Upper lobe of left lung (tissue), 6 donors: ENCODE data around the gene POLR2I. TPM values are rescaled to one million over a fixed set of nuclear protein-coding genes. Genes with fewer than 3 reads are reported as not detected.

ENCODE experiments used
- ATAC-seq, 2 donors: fragments of 200-7000 bp; cut with Tn5 transposase; one replicate each; pipeline ENCODE4 v1.9.1; 2022; ENCODE audit warnings: mild to moderate bottlenecking in 2 of 2, moderate library complexity in 2 of 2; ENCODE audit not compliant: low FRiP score in 2 of 2
- DNase-seq, 2 donors: peaks; one replicate each; pipeline ENCODE4 v3.0.0-alpha.2; 2019 to 2020
- H3K27ac ChIP-seq, 4 donors: fragments of 200-600 bp; sonication (generic); one replicate each; pipeline ENCODE4 v1.5.1; 2016 to 2019
- H3K27me3 ChIP-seq, 4 donors: fragments of 200-600 bp; sonication (generic); one replicate each; pipeline ENCODE4 v1.5.1; 2017 to 2019
- H3K36me3 ChIP-seq, 4 donors: fragments of 200-600 bp; sonication (generic); one replicate each; pipeline ENCODE4 v1.5.1; 2016 to 2019
- H3K4me1 ChIP-seq, 4 donors: fragments of 200-600 bp; sonication (generic); one replicate each; pipeline ENCODE4 v1.5.1; 2018 to 2019
- H3K4me3 ChIP-seq, 4 donors: fragments of 200-600 bp; sonication (generic); one replicate each; pipeline ENCODE4 v1.5.1; 2017 to 2019; ENCODE audit warnings: mild to moderate bottlenecking in 2 of 4, moderate library complexity in 1 of 4
- H3K9me3 ChIP-seq, 4 donors: fragments of 200-600 bp; sonication (generic); one replicate each; pipeline ENCODE4 v1.5.1; 2018 to 2019
- EP300 ChIP-seq, 4 donors: sonication (generic); formaldehyde crosslinking; IDR thresholded peaks; one replicate each; pipeline ENCODE4 v1.5.1; 2017; ENCODE audit warnings: antibody characterized with exemption in 4 of 4, control low read depth in 2 of 4
- POLR2A ChIP-seq, 4 donors: fragments of 450-650 bp; IDR thresholded peaks; one replicate each; pipeline ENCODE4 v1.5.1; 2016 to 2017; ENCODE audit warnings: antibody characterized with exemption in 4 of 4, mild to moderate bottlenecking in 2 of 4
- POLR2AphosphoS5 ChIP-seq, 2 donors: sonication (generic); formaldehyde crosslinking; IDR thresholded peaks; one replicate each; pipeline ENCODE4 v1.5.1; 2017; ENCODE audit warnings: antibody characterized with exemption in 2 of 2
- WGBS, 2 donors: methylation state at CpG; one replicate each; pipeline ENCODE4 v1.1.5; 2017 to 2018; 5-methylcytosine and 5-hydroxymethylcytosine counted together
- total RNA-seq, 6 donors: library from RNA; depleted of rRNA in 4 of 6; stranded (reverse); fragments of >200 nt in 4 of 6; gene quantifications; one replicate each; pipeline versions ENCODE4 v1.1.0 to v1.2.1, GENCODE V29; 2016 to 2021
- TF ChIP-seq, protein P1 (sequence below), 6 experiments: fragments of 450-650 bp in 4 of 6; fragments of 200-600 bp in 2 of 6; sonication (generic) in 2 of 6; IDR thresholded peaks; one replicate each; pipeline ENCODE4 v1.5.1; 2016 to 2019; ENCODE audit warnings: antibody characterized with exemption in 6 of 6
- donor health status: DM: no; HTN: no; CAD: no; lungs with moderate emphysema.
- donor health status: DM: no; HTN: yes; CAD: no; lungs with severe emphysema.

Gene POLR2I
- total RNA-seq, 6 donors from 2014 or later: 36.2 to 81.7 (median 53.7) TPM

DNA sequence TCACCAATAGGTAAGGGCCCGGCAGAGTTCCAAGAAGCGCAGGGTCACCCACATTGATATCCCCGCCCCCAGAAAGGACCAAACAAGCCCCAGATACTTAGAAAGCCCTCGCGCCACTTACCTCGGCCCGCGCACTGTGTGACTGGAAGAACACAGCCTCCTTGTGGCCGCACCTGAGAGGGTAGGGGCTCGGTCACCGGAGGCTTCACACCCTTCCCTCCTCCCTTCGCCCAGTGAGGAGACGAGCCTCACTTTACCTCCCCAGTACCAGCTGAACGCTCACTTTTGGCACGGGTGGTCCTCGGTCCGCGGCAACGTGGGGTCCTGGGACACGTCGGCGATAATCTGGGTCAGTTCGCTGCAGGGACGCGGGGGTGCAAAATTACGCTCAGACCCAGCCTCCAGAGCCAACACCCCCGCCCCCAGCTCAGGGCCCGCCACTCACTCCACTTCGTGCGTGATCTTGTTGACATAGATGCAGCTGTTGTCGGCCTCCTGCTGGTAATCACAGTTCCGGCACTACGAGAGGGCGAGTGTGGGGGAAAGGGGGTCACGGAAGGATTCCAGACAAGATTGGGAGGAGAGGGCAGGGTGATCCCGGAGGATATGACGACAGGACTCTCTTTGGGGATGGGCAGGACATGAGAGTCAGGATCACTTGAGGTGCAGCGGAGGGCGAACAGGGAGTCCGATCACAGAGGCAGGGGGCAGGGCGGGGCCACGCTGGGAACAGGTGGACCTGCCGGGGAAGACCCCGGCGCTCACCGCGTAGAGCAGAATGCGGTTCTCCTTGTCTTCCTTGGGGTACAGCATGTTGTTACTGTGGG, 568 bp downstream of the POLR2I start:
- H3K4me1 ChIP-seq: peaks cover 16 to 32% (median 24%) of the 10 kb centered on the region in 4 donors
- DNase-seq: peak in 1 of 2 donors; percentile 30
- H3K36me3 ChIP-seq: peaks cover 3 to 62% (median 32%) of the 10 kb centered on the region in 4 donors
- no peak for ATAC-seq
- peak overlapping the region; percentile 81 to 92 (median 90) for H3K27ac ChIP-seq
- no peaks in the 10 kb centered on the region for H3K27me3 ChIP-seq
- H3K9me3 ChIP-seq: no peaks in the 10 kb centered on the region
- peak overlapping the region; percentile 75 to 97 (median 79) for H3K4me3 ChIP-seq
- 6 to 9% methylated on average over 24 to 47 of the region's 48 CpGs for WGBS, 2 donors
- no peak for TF ChIP-seq POLR2AphosphoS5 (IDR thresholded peaks at IDR 0.05)
- TF ChIP-seq, protein P1, sequence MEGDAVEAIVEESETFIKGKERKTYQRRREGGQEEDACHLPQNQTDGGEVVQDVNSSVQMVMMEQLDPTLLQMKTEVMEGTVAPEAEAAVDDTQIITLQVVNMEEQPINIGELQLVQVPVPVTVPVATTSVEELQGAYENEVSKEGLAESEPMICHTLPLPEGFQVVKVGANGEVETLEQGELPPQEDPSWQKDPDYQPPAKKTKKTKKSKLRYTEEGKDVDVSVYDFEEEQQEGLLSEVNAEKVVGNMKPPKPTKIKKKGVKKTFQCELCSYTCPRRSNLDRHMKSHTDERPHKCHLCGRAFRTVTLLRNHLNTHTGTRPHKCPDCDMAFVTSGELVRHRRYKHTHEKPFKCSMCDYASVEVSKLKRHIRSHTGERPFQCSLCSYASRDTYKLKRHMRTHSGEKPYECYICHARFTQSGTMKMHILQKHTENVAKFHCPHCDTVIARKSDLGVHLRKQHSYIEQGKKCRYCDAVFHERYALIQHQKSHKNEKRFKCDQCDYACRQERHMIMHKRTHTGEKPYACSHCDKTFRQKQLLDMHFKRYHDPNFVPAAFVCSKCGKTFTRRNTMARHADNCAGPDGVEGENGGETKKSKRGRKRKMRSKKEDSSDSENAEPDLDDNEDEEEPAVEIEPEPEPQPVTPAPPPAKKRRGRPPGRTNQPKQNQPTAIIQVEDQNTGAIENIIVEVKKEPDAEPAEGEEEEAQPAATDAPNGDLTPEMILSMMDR (IDR thresholded peaks at IDR 0.05): peak in 2 of 6 experiments; percentile 10 to 23
- TF ChIP-seq EP300 (IDR thresholded peaks at IDR 0.05): no peak

GRCh38 chr19:36113425-36113824, 1.2 kb downstream of the POLR2I start:
- H3K36me3 ChIP-seq: peaks cover 3 to 55% (median 28%) of the 10 kb centered on the region in 4 donors
- peak in 1 of 2 donors; percentile 83 for DNase-seq
- H3K4me1 ChIP-seq: peaks cover 16 to 32% (median 24%) of the 10 kb centered on the region in 4 donors
- no peaks in the 10 kb centered on the region for H3K27me3 ChIP-seq
- H3K9me3 ChIP-seq: no peaks in the 10 kb centered on the region
- peak overlapping the region in 1 of 4 donors; percentile 89 for H3K27ac ChIP-seq
- H3K4me3 ChIP-seq: peak overlapping the region in 2 of 4 donors; percentile 75 to 78
- no peak for TF ChIP-seq EP300 (IDR thresholded peaks at IDR 0.05)
- no peak for TF ChIP-seq POLR2AphosphoS5 (IDR thresholded peaks at IDR 0.05)
- TF ChIP-seq POLR2A (IDR thresholded peaks at IDR 0.05): no peak
- no peak for ATAC-seq
- 90 to 93% methylated on average over 25 to 34 of the region's 34 CpGs for WGBS, 2 donors

DNA sequence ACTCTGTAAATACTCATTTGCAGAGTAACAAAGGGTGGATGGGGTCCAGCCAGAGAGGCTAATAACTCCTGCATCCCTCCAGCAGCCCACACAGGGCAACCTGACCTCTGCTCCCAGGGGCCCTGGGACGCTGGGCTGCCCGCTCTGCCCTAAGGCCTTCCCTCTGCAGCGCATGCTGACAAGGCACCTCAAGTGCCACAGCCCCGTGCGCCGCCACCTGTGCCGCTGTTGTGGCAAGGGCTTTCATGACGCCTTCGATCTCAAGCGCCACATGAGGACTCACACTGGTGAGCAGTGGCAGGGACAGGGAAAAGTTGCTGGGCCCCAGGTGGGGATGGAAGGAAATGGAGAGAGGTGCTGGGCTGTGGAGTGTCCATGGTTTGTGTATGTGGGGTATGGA, 2.0 kb downstream of the POLR2I start:
- H3K4me1 ChIP-seq: peaks cover 16 to 32% (median 24%) of the 10 kb centered on the region in 4 donors
- H3K27ac ChIP-seq: no peak overlapping the region
- DNase-seq (peak in 1 of 2 donors; percentile 82), ATAC-seq (no peak)
- H3K36me3 ChIP-seq: peaks cover 3 to 49% (median 22%) of the 10 kb centered on the region in 4 donors
- H3K9me3 ChIP-seq: no peaks in the 10 kb centered on the region
- H3K4me3 ChIP-seq: no peak overlapping the region
- no peak for TF ChIP-seq EP300 (IDR thresholded peaks at IDR 0.05)
- no peak for TF ChIP-seq POLR2AphosphoS5 (IDR thresholded peaks at IDR 0.05)
- TF ChIP-seq POLR2A (IDR thresholded peaks at IDR 0.05): no peak
- TF ChIP-seq, protein P1 (IDR thresholded peaks at IDR 0.05): no peak
- no peaks in the 10 kb centered on the region for H3K27me3 ChIP-seq
- 95 to 96% methylated on average over 4 to 10 of the region's 10 CpGs for WGBS, 2 donors

DNA sequence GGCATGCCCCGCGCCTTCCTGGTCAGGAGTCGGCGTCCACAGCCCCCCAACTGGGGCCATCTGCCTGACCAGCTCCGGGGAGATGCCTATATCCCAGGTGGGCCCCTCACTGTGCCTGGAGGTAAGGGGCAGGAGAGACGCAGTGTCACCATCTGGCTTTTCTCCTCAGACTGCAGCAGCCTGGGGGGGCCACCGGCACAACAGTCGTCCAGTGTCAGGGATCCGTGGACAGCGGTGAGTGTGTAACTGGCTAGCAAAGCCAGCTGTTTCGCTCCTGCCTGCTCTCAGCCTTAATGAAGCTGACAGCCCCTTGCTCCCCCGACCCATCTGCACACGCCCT, 3.5 kb downstream of the POLR2I start:
- no peak overlapping the region for H3K27ac ChIP-seq
- no peak for ATAC-seq
- peaks cover 0 to 39% (median 20%) of the 10 kb centered on the region in 4 donors for H3K36me3 ChIP-seq
- H3K4me3 ChIP-seq: no peak overlapping the region
- no peak for TF ChIP-seq EP300 (IDR thresholded peaks at IDR 0.05)
- no peak for TF ChIP-seq POLR2AphosphoS5 (IDR thresholded peaks at IDR 0.05)
- TF ChIP-seq, protein P1 (IDR thresholded peaks at IDR 0.05): no peak
- no peak for TF ChIP-seq POLR2A (IDR thresholded peaks at IDR 0.05)
- no peak for DNase-seq
- no peaks in the 10 kb centered on the region for H3K27me3 ChIP-seq
- no peaks in the 10 kb centered on the region for H3K9me3 ChIP-seq
- peaks cover 14 to 20% (median 15%) of the 10 kb centered on the region in 4 donors for H3K4me1 ChIP-seq
- 79 to 90% methylated on average over 6 to 13 of the region's 13 CpGs for WGBS, 2 donors

DNA sequence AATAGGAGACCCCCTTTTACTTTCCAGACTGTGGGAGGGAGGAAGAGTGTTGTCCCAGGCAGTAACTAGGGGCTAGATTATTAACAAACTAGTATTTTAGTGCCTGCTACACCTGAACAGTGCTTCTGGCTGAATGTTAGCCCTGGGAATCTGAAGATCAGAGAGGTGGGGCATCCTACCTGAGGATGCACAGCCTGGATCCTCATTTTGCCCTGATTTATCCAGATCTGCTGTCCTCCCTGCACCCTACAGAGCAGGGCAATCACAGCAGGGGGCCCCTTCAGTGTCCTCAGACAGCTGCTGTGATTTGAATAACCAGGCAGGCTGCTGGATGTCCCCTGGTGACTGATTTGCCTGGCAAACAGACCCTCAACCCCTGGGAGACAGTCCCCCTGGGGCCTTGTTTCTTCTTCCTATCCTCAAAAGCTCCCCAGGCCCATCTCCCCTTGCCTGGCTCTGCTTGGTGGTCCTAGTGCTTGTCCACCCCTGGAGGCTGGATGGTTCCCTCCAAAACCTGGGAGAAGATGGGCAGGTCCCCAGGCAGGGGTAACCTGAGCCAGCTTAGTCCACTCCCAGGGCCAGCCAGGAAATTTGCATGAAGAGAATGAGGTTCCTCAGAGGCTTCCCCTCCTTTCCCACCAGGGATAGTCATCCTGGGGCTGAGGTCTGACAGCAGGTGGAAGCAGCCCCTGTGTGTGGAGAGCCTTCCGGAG, 4.0 kb downstream of the POLR2I start, which contains the start of gene OVOL3:
OVOL3 (plus strand) TSS at position 657 of the 713 bp plus-strand sequence. CDS start 60 bp downstream, outside the sequence.
- TF ChIP-seq, protein P1 (IDR thresholded peaks at IDR 0.05): no peak
- no peak for TF ChIP-seq EP300 (IDR thresholded peaks at IDR 0.05)
- TF ChIP-seq POLR2AphosphoS5 (IDR thresholded peaks at IDR 0.05): no peak
- no peak for TF ChIP-seq POLR2A (IDR thresholded peaks at IDR 0.05)
- no peak within 1 kb of the TSS for H3K27ac ChIP-seq
- WGBS, 2 donors: 75% methylated on average over 1 of the region's 1 CpG; no CpG with 5 or more reads in 1 of the 2 donors
- H3K4me1 ChIP-seq: peaks cover 10 to 15% (median 10%) of the 10 kb centered on the region in 4 donors
- DNase-seq (no peak), ATAC-seq (no peak)
- no peaks in the 10 kb centered on the region for H3K27me3 ChIP-seq
- no peak within 1 kb of the TSS for H3K4me3 ChIP-seq
- H3K9me3 ChIP-seq: no peaks in the 10 kb centered on the region
- peaks cover 0 to 39% (median 20%) of the 10 kb centered on the region in 4 donors for H3K36me3 ChIP-seq
